MCF 10A (cell line): ENCODE results near the gene GRIK5. TPM values are rescaled to one million over a fixed set of nuclear protein-coding genes. Genes with fewer than 3 reads are reported as not detected.

Experiments used
- BruUV-seq: library from RNA; stranded (reverse); fragments of 400-500 nt; replicated peaks from 2 replicates; lab custom pipeline; 2021; lab: Mats Ljungman, UMichigan
- CTCF ChIA-PET: fragments of 300-600 bp; sonication (Branson Sonifier 250); formaldehyde crosslinking; extraction: SDS; loops from one replicate; lab custom pipeline; 2021; ENCODE audit warnings: antibody characterized with exemption, inconsistent platforms; lab: Yijun Ruan, JAX
- POLR2A ChIA-PET: fragments of 300-600, 350-650 bp; sonication (Branson Sonifier 250); formaldehyde crosslinking; extraction: SDS; loops from one replicate; lab custom pipeline; 2020; ENCODE audit warnings: antibody characterized with exemption, inconsistent platforms; lab: Yijun Ruan, JAX
- DNase-seq: peaks from one replicate; pipeline ENCODE4 v3.0.0-alpha.2; 2018; ENCODE audit not compliant: unreplicated experiment
- H3K27ac Mint-ChIP-seq: one replicate; pipeline ENCODE4 v1.8.0; 2022; ENCODE audit warnings: mild to moderate bottlenecking, low read depth, mixed read lengths; ENCODE audit not compliant: unreplicated experiment
- H3K27me3 Mint-ChIP-seq: one replicate; pipeline ENCODE4 v1.8.0; 2022; ENCODE audit warnings: mixed read lengths; ENCODE audit not compliant: insufficient read depth, unreplicated experiment
- H3K36me3 Mint-ChIP-seq: one replicate; pipeline ENCODE4 v1.8.0; 2022; ENCODE audit warnings: mild to moderate bottlenecking, moderate library complexity, mixed read lengths; ENCODE audit not compliant: insufficient read depth, unreplicated experiment
- H3K4me1 Mint-ChIP-seq: one replicate; pipeline ENCODE4 v1.8.0; 2022; ENCODE audit warnings: mixed read lengths; ENCODE audit not compliant: insufficient read depth, unreplicated experiment
- H3K4me3 Mint-ChIP-seq: one replicate; pipeline ENCODE4 v1.8.0; 2022; ENCODE audit warnings: mild to moderate bottlenecking, moderate library complexity, mixed read lengths; ENCODE audit not compliant: unreplicated experiment
- H3K9me3 Mint-ChIP-seq: one replicate; pipeline ENCODE4 v1.8.0; 2022; ENCODE audit warnings: mixed read lengths; ENCODE audit not compliant: unreplicated experiment
- CTCF ChIP-seq: fragments of 200-600 bp; IDR thresholded peaks from one replicate; pipeline ENCODE4 v1.8.0; 2022; ENCODE audit warnings: antibody characterized with exemption, mild to moderate bottlenecking; ENCODE audit not compliant: unreplicated experiment
- intact Hi-C: fragments of 100-400 bp; cut with micrococcal nuclease; formaldehyde crosslinking; loops from 2 replicates; pipeline ENCODE4 v1.14.1; 2022
- total RNA-seq: library from RNA; stranded (reverse); gene quantifications from 2 replicates; pipeline ENCODE4 v1.2.3, GENCODE V29; 2022

The GRIK5 gene
- total RNA-seq, 1 experiment from 2014 or later, result 1.8 TPM

GRCh38 chr19:41987141-41987860, 82.7 kb downstream of the GRIK5 start:
- H3K27ac Mint-ChIP-seq, result no peak overlapping the region
- no peak for DNase-seq
- intact Hi-C loops, result no loop called here
- H3K4me1 Mint-ChIP-seq, result no peaks in the 10 kb centered on the region
- H3K9me3 Mint-ChIP-seq, result no peaks in the 10 kb centered on the region
- no peaks in the 10 kb centered on the region for H3K36me3 Mint-ChIP-seq
- no peak for TF ChIP-seq CTCF
- CTCF ChIA-PET, result interaction anchor here (1.0 kb wide), 1 partner anchor 8 kb away, joined by 3 read pairs; no protein-coding TSS in a partner anchor
- H3K27me3 Mint-ChIP-seq, result peaks cover 4% of the 10 kb centered on the region
- H3K4me3 Mint-ChIP-seq, result no peak overlapping the region
- POLR2A ChIA-PET, result no interaction called here
- BruUV-seq, result no TSS peak

- Mint-ChIP-seq H3K9me3 (no peaks in the 10 kb centered on the region), H3K27ac (no peak overlapping the region), H3K36me3 (no peaks in the 10 kb centered on the region), H3K4me3 (no peak overlapping the region), H3K27me3 (no peaks in the 10 kb centered on the region), H3K4me1 (peaks cover 3% of the 10 kb centered on the region)
- no peak for TF ChIP-seq CTCF
- intact Hi-C loops, result no loop called here
- POLR2A ChIA-PET, result no interaction called here
- no TSS peak for BruUV-seq
- CTCF ChIA-PET, result no interaction called here
- no peak for DNase-seq
Measured at GRCh38 chr19:41984961-41985360, 85.0 kb downstream of the GRIK5 start.

GRCh38 chr19:41981724-41982123, 88.3 kb downstream of the GRIK5 start:
- no peaks in the 10 kb centered on the region for H3K36me3 Mint-ChIP-seq
- H3K9me3 Mint-ChIP-seq, result no peaks in the 10 kb centered on the region
- H3K4me1 Mint-ChIP-seq, result peaks cover 5% of the 10 kb centered on the region
- CTCF ChIA-PET, result no interaction called here
- H3K27me3 Mint-ChIP-seq, result no peaks in the 10 kb centered on the region
- intact Hi-C loops, result no loop called here
- TF ChIP-seq CTCF, result no peak
- POLR2A ChIA-PET, result no interaction called here
- H3K4me3 Mint-ChIP-seq, result no peak overlapping the region
- DNase-seq, result no peak
- no peak overlapping the region for H3K27ac Mint-ChIP-seq
- no TSS peak for BruUV-seq

GRCh38 chr19:41978470-41978869, 91.5 kb downstream of the GRIK5 start:
- Mint-ChIP-seq H3K27me3 (no peaks in the 10 kb centered on the region), H3K9me3 (no peaks in the 10 kb centered on the region), H3K4me1 (peaks cover 5% of the 10 kb centered on the region), H3K4me3 (no peak overlapping the region), H3K27ac (no peak overlapping the region), H3K36me3 (no peaks in the 10 kb centered on the region)
- TF ChIP-seq CTCF, result no peak
- BruUV-seq, result no TSS peak
- ChIA-PET POLR2A (no interaction called here), CTCF (no interaction called here)
- intact Hi-C loops, result no loop called here
- DNase-seq, result no peak
